IPS-NIHi7 (cell line): ENCODE results near the gene S100PBP.

Experiments
- DNase-seq: peaks from one replicate; pipeline ENCODE4 v3.0.0; 2012; ENCODE audit warnings: mixed read lengths; ENCODE audit errors: extremely low spot score

Gene S100PBP

GRCh38 chr1:32869923-32870614 is 52.6 kb downstream of the S100PBP start:
- no peak for DNase-seq

GRCh38 chr1:32870615-32871363 is 53.3 kb downstream of the S100PBP start, which contains the start of gene FNDC5:
TSS of gene FNDC5 (minus strand) at chr1:32870912.
- DNase-seq = peak; percentile 78

DNA sequence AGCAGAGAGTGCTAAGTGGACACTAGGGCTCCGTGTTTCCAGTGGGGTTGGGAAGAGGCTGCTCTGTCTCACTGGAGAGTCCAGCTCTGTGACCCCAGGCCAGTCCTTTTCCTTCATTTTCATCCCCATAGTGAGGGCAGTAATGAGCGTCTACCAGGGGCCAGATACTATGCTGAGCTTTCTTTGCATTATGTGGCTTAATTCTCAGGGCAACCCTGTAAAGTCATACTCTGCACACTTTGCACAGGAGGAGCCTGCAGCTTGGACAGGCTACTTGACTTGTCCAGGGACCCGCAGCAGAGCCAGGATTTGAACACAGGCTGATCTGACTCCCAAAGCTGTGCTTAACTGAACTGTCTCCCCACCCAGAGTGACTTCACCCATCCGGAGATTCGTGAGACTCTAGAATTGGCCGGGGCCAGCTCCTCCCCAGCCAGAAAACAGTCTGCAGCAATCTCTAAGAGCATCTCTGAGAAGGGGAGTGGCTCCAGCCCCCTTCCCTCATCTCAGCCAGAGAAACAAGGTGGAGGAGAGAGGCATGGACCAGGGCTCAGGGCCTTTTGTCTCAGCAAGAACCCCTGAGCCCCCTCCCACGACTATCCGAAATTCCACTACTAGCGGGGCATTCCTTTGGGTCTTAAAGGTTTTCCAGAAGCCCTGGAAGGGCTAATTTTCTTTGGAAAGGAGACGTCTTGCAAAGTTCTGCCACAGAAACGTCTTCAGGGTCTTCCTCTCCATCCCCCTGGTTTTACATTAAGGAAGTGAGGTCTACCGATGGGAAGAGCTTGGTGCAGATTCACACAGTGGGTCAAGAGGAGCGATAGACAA is 54.1 kb downstream of the S100PBP start:
- no peak for DNase-seq

DNA sequence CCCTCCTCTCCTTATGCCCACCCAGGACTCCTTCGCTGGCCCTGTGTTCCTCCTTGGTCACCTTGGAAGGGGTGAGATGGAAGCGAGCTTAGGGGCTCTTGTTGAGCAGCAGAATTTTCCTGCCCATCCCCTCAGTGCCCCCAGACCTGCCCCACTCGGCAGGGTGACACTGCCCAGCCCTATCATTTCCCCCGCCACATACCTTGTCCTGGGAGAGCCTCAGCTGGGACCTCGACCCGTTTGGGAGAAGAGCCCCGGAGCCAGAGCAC is 54.7 kb downstream of the S100PBP start:
- DNase-seq = no peak

- no peak for DNase-seq
Measured at GRCh38 chr1:32873484-32873883, 56.0 kb downstream of the S100PBP start.

- no peak for DNase-seq
Measured at GRCh38 chr1:32874860-32875752, 57.7 kb downstream of the S100PBP start.

DNA sequence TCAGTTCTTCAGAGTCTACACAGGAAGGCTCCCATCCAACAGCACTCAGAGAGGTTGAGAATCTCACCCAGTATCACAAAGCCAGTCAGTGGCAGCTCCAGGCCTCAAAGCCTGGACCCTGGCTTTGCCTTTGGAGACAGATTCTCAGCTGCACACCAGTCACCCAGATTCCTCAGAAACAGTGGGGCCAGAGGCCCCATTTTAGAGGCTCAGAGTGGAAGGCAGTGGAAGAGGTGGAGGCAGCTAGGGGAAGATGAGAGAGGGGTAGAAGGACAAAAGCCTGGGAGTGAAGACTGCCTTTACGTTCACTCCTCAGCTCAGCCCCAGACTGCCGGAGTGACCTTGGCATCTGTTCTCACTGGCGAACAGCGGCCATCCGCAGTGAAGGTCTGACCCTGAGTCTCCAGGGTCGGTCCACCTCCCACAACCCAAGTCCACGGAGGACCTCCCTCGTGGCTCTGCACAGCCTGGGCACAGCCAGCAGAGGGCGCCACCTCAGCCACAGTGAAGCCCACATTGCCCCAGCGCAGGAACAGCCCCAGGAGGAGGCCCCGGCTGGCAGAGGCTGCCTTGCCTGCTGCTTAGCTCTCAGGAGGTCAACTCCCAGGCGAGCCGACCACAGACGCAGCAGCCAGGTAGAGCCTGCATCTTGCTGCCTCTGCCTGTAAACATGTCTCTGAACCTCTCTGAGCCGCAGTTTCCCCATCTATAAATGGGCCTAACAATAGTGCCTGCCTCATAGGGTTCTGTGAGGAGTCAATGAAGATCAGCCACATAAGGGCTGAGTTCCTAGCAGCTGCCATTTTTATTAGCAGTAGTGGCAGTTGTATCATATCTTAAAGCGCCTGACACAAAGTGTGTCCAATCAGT is 59.1 kb downstream of the S100PBP start:
- peak; percentile 86 for DNase-seq

DNA sequence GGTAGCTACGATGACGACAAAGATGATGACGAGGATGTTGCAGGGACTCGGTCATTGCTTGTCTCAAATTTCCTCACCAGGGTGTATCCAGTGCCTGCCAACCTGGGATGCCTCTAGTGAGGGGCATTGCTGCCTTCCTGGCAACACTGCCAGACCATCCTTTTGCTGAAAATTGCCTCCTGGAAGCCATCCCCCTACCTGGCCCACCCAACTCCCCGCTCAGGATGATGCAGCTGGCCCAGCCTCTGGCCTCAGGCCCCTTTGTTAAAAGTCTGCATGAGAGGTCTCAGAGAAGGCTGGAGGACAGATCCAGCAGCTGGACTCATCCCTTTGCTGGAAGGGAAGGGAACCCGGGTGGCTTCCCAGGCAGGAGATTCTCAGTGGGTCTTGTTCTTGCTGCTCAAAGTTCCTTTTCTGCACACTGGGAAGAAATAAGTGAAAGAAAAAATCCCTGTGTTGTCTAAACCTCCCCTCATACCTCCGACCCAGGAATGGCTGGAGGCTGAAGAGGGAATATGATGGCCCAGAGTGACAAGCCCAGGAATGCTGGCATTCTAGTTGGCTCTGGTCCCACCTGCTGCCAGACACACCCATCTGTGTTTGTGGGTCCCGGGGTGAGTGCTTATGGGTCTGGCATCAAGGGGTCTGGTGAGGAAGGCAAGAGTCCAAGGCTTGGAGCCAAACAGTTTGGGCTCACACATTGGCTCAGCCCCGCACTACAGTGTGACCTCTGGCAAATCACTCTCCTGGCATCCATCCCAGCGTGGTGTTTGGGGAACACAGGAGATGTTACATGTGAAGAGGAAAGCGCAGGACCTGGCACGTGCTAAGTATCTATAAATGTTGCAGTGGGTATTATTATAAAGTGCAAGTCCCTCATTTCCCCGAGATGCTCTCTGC is 60.0 kb downstream of the S100PBP start:
- DNase-seq = no peak

DNA sequence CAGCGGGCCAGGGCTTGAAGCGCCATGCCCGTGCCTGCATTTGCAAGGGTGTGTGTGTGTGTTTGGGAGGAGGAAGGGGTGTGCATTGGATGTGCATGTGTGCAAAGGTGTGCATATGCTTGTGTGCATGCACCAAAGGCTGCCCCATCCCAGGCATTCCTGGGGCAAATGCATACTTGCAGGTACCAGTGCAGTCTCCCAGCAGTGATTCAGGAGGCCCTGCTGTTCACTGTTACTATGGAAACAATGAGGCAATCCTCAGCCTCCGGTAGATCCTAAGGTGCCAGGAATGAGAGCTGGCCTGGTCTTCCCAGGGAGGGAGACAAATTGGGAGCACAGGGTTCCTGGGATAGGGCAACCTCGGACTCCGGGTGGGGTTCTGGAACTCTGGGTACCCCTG is 60.7 kb downstream of the S100PBP start:
- no peak for DNase-seq

DNA sequence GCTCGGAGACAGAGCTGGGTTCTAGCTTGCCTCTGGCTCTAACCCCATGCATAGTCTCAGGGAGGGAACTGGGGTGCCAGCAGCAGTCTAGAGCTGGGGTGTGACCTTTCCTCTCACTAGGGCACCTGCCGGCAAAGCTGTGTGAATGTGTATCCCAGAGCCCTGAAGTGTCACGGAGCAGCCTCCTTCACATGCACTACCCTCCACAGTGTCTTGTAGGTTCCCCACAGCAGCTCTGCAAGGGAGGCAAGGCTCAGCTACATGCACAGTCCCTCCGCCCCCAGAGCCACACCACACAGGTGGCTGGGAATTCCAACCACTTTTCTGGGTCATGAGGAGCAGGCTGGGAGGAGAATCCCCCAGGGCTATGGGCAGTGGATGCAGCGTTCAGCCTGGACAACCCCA is 61.2 kb downstream of the S100PBP start:
- DNase-seq = no peak

- no peak for DNase-seq
Measured at GRCh38 chr1:32881291-32881690, 63.8 kb downstream of the S100PBP start.

DNA sequence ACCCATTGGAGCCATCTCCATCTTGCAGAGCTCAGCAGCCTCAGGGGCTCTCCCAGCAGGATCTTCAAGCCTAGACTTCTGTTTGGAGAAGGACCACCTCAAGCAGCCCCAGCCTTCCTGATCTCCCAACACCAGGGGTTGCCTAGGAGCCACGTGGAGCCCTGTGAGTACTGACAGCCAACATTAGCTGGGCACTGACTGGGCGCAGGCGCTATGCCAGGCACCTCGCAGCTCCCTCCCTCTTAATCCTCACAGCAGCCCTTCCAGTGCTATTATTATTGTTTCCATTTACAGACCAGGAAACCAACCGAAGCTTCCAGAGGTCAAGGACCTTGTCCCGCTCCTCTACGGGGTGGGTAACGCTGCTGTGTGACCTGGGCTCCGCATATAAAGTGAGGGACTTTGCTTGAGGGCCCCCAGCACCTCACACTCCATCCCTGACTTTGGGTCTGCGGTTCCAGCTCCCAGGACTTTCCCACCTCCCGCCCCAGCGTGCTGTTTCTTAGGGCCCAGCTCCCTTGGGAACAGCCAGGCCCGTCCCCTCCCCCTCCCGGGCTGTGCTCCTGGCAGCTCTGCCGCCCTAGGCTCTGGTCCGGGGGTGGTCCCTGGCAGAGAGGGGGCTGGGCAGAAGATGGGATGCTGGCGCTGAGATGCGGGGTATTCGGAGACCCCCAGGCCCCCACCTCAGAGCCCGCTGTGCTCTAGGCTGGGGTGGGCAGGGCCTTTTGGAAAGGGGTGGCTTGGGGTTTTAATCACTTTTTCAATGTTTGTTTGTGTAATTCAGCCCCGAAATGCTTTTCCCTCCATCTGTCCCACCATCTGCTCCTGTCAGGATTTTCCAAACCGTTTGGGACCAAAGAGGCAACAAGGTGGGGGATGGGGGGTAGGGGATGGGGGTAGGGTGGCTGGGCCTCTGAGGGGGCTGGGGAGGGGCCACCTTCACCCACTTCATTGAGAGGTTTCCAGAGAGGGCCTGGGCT is 64.7 kb downstream of the S100PBP start:
- DNase-seq = no peak

- DNase-seq = no peak
Measured at GRCh38 chr1:32883338-32884031, 66.0 kb downstream of the S100PBP start.

GRCh38 chr1:32884032-32884372 is 66.5 kb downstream of the S100PBP start:
- no peak for DNase-seq

- no peak for DNase-seq
Measured at GRCh38 chr1:32884726-32885125, 67.3 kb downstream of the S100PBP start.

- no peak for DNase-seq
Measured at GRCh38 chr1:32885676-32886003, 68.2 kb downstream of the S100PBP start.

GRCh38 chr1:32886004-32886827 is 68.8 kb downstream of the S100PBP start, which contains the start of gene HPCA:
TSS of gene HPCA (plus strand) at chr1:32886491. CDS start at chr1:32888899, 2,408 bp downstream.
- peak; percentile 91 for DNase-seq
